ENCODE measurements around the gene TPRG1L.
"Not testable (repeated sequence)": the region's sequence is repeated elsewhere in the genome, so short reads cannot be mapped to it uniquely, and the experiment has no call there.

TPRG1L gene

GRCh38 chr1:3624200-3625136 lies at the start of gene TPRG1L:
TPRG1L (plus strand) TSS chr1:3625015; CDS start chr1:3625073, 58 bp downstream.
- DNase-seq: peak; percentile 79

DNA sequence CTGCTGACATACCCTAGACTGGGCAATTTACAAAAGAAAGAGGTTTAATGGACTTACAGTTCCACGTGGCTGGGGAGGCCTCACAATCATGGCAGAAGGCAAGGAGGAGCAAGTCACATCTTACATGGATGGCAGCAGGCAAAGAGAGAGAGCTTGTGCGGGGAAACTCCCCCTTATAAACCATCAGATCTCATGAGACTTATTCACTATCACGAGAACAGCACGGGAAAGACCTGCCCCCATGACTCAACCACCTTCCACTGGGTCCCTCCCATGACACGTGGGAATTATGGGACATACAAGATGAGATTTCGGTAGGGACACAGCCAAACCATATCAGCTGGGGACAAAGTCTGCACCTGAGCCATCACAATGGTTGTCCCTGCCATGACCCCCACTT lies 49.3 kb upstream of the TPRG1L start:
- DNase-seq: not testable (repeated sequence)

- DNase-seq: no peak
These were observed 48.8 kb upstream of the TPRG1L start for GRCh38 chr1:3575993-3576392.

DNA sequence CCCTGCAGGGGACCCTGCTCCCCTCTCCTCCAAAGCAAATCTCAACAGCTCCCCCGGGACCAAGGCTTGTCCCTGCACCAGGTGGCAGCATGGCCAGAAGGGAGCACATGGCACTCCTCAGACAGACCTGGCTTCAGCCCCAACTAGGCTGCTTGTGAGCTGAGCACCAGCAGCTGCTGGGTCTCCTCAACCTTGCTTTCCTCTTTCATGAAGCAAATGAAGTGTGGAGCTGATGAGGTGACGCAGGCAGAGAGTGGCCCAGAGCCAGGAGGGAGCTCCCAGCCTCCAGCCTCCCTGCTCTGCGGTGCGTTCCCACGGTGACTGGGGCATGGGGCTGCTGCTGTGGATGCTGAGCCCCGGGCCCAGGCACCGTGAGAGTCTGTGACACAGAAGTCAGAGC lies 47.5 kb upstream of the TPRG1L start:
- DNase-seq: no peak

DNA sequence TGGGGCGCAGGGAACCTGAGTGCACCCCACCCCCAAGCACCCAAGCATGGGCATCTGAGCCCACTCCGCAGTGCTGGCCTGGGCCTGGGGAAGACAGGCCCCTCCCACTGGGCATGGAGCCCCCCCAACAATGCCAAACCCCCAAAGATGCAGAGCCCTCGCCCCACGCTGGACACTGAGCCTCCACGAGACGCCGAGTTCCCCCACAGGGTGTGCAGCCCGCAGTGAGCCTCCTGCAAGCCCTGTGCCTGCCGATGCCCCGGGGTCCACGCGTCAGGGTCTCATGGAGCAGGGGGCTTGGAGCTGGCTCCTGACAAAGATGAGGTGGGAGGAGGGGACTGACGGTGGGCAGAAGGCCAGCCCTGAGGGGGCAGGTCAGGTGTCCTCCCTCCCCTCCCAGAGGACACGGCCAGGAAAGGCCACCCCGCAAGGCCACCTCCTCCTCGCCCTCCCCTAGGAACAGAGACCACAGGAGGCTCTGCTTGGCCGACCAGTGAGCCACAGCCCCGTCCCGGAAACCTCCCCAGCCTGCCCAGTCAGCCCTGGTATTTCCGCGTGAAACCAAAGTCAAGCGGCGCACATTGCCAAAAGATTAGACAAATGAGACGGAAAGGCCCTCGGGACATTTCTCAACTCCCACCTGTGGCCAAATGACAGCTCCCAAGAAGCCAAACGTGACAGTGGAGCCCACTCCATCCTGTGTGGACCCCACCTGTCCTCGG lies 46.9 kb upstream of the TPRG1L start:
- DNase-seq: no peak

- no peak for DNase-seq
These were observed 46.4 kb upstream of the TPRG1L start for GRCh38 chr1:3578433-3578805.

DNA sequence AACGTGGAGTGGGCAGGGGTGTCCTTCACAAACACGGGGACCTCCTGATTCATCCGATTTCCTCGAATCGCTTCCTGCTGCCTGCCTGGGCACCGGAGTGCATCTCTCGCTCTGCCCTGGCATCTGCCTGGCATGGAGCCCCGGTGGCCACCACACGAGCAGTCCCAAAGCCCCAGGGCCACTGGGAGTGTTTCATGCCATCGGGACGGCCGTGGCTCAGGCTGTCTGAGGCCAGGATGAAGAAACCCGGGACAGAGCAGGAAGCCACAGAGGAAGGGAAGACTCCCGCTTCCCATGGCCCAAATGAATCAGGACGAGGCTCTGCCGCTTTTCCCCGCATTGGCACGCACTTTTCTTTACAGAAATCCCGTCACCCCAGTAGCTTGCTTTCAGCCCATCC lies 45.9 kb upstream of the TPRG1L start:
- DNase-seq: no peak

DNA sequence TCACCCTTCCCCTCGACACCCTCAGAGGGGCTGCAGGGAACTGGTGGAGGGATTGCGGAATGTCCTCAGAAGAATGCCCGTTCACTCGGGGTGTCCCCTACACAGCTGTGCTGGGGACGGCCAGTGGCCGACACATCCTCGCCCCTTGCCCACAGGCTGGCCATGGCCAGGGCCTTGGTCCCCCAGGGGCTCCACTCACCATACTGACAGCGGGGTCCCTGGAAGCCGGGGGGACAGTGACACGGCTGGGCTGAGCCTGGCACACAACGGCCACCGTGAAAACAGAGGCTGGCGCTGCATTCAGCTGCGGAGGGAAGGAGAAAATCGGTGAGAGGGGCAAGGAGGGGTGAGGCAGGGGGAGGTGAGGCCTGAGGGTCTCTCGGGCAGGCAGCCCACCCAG lies 45.2 kb upstream of the TPRG1L start:
- no peak for DNase-seq

- DNase-seq: no peak
These were observed 44.6 kb upstream of the TPRG1L start for GRCh38 chr1:3580231-3580630.

GRCh38 chr1:3581296-3582036 lies 43.3 kb upstream of the TPRG1L start:
- DNase-seq: no peak

GRCh38 chr1:3583751-3584150 lies 41.1 kb upstream of the TPRG1L start:
- DNase-seq: not testable (repeated sequence)

GRCh38 chr1:3584915-3585314 lies 39.9 kb upstream of the TPRG1L start:
- DNase-seq: no peak

DNA sequence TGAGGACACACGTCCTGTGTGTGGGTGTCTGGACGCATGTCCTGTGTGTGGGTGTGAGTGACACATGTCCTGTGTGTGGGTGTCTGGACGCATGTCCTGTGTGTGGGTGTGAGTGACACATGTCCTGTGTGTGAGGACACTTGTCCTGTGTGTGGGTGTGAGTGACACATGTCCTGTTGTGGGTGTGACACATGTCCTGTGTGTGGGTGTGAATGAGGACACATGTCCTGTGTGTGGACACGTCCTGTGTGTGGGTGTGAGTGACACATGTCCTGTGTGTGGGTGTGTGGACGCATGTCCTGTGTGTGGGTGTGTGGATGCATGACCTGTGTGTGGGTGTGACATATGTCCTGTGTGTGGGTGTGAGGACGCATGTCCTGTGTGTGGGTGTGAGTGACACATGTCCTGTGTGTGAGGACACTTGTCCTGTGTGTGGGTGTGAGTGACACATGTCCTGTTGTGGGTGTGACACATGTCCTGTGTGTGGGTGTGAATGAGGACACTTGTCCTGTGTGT lies 39.4 kb upstream of the TPRG1L start:
- not testable (repeated sequence) for DNase-seq

- DNase-seq: no peak
These were observed 38.8 kb upstream of the TPRG1L start for GRCh38 chr1:3585940-3586568.

DNA sequence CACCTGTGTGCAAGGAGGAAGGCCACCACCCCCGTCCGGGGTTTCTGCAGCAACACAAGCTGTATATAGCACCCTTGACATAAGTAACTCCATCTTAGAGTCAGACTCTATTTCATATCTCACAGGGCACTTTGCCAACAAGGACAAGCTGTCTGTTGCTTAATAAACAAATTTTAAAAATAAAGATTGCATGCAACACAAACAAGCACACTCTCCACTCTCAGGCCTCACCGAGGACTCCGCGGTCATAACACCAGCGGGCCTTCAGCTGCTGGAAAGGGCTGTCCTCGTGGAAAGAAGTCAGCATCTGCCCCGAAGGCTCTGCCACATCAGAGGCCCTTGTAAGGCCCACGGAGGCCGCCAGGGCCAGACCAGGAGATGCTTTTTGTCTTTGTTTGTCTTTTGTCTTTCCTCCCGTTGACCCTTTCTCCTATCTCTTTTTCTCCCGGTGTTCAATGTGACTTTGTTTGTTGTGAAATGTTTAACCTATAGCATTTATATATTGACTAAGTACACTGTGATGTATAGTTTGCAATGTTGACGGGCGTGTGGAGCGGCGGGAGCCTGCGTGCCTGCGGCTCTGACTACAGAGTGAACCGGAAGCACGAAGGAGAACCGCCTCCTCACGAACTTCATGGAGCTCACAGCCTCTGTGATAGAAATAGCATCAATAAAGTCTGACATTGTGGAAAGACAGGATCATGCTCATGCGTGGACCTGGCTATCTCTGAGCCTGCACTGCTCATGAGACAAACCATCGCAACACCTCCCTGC lies 37.6 kb upstream of the TPRG1L start:
- DNase-seq: no peak

- DNase-seq: no peak
These were observed 36.4 kb upstream of the TPRG1L start for GRCh38 chr1:3588395-3588794.

- DNase-seq: no peak
These were observed 34.6 kb upstream of the TPRG1L start for GRCh38 chr1:3590139-3590763.

DNA sequence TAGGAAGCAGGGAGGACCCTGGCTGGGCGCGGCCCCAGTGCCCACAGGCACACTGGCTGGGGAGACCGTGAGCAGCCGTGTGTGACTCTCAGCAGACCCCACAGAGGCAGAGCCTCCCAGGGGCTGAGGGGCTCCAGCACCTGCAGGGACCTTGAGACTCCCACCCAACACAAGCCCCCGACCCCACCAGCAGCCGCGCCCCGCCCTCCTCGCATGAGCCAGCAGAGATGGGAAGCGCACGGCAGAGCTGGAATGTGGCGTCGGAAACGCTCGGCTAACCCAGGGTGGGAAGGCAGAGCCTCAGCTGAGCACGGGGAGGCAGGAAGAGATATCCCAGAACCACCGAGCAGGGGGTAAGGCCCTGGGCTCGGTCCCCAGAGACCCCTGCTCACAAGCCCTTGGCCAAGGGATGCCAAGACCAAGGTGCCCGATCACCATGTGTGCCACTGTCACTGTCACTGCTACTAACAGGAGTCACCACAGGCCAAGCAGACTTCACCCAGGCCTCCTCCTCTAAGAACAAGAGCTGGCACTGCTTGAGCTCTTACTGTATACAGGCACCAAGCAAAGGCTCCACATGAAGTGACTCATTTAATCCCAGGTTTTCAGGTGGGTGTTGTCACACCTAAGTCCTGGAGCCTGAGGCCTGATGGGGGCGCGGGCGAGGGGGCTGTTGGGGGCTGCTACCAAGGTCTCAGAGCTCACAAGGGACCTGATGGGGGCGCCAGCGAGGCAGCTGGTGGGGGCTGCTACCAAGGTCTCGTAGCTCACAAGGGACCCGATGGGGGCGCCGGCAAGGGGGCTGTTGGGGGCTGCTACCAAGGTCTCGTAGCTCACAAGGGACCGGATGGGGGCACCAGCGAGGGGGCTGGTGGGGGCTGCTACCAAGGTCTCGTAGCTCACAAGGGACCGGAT lies 33.6 kb upstream of the TPRG1L start:
- no peak for DNase-seq

DNA sequence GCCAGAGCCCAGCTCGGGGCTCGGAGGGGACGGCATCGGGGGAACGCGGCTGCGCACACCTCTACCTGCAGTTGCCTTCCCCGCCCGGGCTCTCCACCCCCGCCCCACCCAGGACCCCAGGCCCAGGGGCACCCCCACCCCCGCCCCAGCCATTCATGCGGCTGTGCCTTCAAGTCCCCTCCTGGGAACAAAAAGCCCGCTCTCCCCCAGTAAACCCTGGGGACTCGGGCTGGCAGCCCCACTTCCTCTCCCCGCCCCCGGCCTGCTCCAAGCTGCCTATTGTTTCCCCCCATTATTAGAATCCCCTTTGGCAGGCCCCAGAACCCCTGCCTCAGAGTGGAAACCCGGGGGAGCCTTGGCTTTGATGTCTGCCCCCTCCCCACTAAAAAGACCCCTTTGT lies 31.5 kb upstream of the TPRG1L start:
- DNase-seq: no peak

DNA sequence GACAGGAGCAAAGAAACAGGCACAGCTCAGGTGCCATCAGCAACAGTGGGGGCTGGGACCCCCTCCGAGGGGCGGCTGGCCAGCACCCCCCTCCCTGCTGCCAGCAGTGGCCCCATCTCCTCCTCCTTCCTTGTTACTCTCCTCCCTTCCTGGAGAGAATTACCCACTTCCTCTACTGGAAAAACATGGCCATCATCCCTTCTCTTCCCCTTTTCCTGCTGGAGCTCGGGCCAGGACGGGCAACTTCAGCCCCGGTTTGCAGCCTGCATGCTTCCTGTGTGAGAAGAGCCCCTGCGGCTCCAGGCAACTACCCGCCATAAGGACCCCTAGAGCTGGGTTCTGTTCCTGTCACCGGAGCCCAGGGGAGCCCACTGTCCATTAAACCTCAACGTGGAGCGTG lies 31.1 kb upstream of the TPRG1L start:
- DNase-seq: no peak
